Stimulated activated CD8-positive, alpha-beta memory T cell treated with anti-CD3 and anti-CD28 coated beads, Interleukin-4, amount 100 ng/mL, for 48 hours (primary cell): ENCODE data around the gene STT3A.
"Not testable (repeated sequence)": the region's sequence is repeated elsewhere in the genome, so short reads cannot be mapped to it uniquely, and the experiment has no call there.

Experiments used
- DNase-seq: peaks from one replicate; pipeline ENCODE4 v3.0.0-alpha.2; 2020

The STT3A gene

DNA sequence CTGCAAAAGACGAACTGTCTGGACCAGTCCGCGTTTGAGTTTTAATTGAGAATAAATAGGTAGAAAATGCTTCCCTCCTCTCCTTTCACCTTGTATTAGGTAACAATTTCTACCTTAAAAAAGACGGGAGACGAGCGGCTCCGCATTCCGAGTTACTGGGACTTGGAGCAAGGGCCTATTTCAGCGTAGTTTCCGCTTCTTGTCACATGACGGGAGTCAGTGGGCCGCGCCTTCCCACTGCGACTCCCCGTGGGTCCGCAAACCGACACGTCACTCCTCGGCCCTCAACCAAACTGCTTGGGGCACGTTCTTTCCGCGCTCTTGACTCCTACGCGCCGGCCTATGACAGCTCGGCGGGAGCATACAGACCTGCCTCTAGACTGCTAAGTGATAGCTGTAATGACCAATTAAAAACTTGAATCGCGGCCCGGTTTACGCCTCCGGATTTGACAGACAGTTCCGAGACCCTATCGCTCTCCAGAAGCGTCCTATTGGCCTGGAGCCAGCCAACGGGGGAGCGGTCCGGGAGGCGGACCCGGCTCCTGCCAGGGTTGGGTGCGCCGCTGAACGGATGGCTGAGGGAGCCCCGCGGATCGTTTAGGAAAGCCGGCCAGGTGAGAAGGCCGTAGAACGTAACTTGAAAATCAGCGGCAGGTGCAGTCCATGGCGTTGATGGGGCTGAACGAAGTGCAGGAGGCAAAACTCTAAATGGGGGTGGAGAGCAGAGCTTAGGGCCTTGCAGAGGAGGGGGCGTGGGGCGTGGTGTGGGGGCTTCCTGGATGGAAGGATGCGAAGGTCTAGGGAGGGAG is at the start of gene STT3A:
Gene STT3A, plus strand, starts transcription at position 548 of the 809 bp plus-strand sequence. CDS start 3,064 bp downstream, outside the sequence.
- DNase-seq: peak; percentile 98

DNA sequence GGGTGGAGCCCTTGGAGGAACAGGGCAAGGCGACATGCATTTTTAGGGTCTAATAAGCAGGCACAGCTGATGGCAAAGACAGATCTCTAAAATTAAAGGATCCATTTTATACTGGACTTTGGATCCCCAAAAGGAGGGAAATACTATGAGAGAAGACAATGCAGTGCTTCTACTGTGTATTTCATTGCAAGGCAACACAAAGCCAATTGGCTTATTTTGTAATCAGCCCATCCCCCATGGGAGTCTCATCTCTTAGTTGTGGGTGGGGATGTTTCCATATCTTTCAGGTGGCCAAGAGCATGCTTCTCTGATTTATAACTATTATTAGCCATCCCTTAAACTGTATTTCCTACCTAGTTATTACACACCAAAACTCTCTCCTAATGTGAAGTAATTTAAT is 41.9 kb upstream of the STT3A start:
- no peak for DNase-seq

DNA sequence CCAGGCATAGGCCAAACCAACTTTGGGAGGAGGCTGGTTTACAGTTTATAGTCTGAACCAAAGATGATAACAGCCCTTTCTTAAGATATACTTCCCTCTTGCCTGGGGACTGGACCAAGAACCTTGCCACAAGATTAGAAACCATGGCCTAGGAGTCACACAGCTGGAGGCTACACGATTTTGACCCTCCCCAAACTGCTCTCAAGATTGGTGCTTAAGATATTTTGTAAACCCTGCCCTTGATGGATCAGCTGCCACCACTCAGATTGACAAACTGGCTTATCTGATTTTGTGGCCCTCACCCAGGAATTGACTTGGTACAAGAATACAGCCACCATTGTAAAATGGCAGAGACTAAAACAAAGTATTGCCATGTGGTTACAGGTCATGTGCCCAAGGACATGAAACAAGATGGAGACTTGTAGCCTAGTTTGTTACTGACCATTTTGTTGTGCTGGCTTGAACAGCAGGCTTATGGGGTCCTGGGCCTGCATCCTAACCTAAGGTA is 40.8 kb upstream of the STT3A start:
- no peak for DNase-seq

DNA sequence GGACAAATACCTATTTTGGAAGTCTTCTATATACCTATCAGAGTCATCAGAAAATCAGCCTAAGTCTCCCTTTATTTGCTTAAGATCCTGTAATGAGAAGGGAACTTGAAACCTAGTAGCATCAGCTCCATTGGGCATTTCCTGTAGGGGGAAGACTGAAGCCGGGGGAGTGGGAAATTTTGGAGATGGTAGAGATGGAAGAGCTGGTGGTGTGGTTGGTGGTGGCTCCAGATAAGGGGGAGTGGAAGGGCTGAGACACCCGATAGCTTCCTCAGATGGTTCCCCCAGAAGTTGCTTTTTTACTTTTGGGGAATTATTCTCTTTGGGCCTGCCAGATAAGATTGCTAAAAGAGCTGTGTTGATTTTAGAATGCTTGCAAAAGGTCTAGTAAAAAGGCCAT is 39.7 kb upstream of the STT3A start:
- no peak for DNase-seq

DNA sequence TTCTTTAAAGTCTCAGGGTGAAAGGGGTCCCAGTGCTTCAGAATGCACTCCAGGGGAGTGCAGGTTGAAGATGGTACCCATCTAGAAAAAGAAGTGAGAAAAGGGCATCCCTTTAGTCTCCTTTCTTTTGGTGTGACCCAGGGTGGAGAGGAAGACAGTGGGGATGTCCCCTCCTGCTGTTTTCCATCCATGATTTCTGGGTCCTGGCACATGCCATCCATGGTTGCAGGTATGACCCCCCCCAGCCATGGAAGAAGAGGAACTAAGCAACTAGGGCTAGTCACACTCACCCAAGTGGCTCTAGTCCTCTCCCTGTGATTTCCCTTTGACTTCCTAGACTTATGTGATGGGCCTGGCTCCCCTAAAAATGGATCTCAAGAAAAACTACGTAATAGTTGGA is 39.3 kb upstream of the STT3A start:
- DNase-seq: no peak

DNA sequence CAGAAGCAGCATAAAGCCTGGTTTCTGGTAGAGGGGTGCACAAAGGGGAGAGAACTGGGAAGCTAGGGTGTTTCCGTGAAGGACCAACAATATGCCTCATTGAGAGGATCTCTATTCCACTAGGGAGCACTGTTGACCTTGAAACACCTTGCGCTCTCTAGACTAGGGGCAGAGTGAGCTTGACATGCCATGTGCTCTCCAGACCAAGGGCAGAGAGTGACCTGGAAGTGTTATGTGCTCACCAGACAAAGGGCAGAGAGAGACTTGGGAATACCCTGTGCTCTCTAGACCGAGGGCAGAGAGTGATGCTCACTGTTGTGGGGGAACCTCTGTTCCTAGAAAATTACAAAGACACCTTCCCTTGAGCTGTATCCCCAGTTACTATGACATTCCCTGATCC is 38.6 kb upstream of the STT3A start:
- no peak for DNase-seq

DNA sequence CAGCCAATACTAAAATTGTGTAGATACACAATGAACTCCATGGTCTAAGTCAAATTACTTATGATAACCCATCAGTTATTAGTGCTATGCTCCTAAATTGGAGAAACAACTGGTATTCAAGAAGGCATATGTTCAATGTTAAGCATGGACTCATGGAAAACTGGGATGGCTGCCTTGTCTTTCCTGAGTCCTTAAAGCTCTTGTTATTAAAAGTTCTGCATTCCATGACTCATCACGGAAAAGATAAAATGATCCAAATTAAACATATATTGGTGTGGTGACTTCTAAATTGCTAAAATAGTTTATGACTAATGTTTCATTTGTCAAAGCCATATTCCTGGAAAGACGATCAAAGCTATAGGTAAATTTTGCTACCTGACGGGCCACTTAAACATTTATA is 32.8 kb upstream of the STT3A start:
- DNase-seq: no peak

DNA sequence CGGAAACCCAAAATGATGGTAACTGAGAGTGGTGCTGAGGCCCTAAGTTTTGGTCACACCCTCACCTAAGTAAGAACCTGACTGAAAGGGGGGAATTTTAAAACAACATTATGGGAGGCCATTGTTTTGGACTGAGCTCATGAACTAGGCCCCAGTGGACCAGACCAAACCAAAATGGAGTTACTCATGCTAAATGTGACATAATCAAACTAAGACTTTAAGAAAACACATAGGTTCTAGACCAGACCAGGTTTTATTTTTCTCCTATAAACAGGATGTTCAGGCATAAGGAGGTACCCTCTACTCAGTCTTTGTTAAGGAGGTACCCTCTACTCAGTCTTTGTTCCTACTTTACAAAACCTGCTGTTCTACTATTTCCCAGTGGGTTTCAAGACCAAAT is 30.7 kb upstream of the STT3A start:
- DNase-seq: no peak

DNA sequence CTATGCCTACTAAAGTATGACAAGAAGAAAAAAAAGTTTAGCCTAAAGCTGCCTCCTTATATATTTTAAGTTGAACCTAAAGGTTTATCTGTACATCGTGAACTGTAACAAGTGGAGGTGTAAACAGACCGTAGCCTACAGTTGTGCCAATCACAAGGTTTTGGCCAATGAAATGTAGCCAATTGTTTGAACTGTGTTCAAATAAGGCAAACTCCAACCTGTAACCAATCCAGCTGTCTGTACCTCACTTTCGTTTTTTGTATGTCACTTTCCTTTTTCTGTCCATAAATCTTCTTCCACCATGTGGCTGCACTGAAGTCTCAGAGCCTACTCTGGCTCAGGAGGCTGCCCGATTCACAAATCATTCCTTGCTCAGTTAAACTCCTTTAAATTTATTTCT is 30.2 kb upstream of the STT3A start:
- DNase-seq: no peak

DNA sequence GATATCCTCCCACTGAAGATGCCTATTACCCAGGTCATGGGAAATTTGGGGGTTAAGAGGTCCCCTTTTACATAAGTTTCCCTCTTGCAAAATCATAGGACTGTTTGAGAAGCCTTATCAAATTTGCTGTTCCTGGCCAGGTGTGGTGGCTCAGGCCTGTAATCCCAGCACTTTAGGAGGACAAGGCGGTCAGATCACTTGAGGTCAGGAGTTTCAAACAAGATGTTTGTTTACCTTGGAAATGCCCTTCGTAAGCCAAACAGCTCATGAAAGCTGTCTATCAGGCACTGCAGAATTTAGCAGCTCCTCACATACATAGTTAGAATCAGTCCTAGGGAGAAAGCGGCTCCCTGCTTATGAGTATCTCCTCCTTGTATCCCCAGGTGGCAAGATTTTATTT is 28.3 kb upstream of the STT3A start:
- DNase-seq: no peak

DNA sequence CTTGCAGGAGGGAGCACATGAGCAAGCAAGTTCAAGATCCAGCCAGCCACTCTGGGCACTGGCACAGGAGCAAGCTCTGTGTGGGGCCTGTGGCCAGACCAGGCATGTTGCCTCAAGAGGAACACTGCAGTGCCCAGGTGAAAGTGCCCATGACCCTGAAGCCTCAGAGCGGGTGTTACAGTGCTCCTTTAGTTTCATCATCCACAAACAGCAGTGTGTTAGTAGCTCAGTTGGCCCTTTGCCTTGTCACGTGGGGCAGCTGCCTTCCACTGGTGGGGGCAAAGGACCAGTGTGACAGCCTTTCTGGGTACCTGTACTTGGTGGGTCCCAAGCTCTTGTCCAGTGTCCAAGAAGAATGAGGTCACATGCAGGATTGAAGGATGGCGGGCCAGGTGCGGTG is 26.4 kb upstream of the STT3A start:
- no peak for DNase-seq

DNA sequence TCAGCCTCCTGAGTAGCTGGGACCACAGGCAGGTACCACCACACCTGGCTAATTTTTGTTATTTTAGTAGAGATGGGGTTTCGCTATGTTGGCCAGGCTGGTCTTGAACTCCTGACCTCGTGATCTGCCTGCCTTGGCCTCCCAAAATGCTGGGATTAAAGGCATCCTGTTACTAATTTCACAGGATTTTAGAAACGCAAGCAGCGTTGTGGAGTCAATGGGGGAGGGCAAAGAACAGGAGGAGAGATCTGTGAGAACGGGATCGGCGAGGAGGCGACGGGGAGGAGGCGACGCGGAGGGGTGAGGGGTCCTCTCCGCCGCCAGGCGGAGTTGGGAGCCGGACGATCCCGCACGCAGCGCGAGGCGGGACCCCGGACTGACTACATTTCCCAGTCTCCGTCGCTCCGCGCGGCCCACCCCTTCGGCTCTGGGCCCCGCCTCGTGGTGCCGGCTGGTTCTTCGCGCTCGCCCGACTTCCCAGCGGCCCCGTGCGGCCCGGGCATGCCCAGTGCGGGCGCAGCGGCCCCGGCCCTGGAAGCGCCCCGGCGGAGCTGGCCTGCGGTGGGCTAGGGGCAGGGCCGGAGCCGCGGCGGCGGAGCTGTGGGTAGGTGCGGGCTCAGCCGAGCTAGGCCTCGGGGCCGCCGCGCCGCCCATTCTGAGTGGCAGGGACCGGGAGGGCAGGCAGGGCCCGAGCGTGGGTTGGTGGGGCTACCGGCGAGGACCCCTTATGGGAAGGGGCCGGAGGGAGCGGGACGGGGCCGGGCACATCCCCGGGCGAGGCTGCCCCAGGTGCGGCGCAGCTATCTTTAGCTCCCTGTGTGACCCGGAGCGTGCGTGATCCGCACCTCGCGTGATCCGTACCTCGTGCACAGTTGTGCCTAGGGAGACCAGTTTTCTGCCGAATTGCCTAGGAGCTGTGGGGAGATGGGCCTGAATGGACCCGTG is 23.4 kb upstream of the STT3A start, which contains the start of gene EI24:
Gene EI24, plus strand, starts transcription at position 508 of the 945 bp plus-strand sequence. CDS start 3,051 bp downstream, outside the sequence.
- DNase-seq: peak; percentile 91

DNA sequence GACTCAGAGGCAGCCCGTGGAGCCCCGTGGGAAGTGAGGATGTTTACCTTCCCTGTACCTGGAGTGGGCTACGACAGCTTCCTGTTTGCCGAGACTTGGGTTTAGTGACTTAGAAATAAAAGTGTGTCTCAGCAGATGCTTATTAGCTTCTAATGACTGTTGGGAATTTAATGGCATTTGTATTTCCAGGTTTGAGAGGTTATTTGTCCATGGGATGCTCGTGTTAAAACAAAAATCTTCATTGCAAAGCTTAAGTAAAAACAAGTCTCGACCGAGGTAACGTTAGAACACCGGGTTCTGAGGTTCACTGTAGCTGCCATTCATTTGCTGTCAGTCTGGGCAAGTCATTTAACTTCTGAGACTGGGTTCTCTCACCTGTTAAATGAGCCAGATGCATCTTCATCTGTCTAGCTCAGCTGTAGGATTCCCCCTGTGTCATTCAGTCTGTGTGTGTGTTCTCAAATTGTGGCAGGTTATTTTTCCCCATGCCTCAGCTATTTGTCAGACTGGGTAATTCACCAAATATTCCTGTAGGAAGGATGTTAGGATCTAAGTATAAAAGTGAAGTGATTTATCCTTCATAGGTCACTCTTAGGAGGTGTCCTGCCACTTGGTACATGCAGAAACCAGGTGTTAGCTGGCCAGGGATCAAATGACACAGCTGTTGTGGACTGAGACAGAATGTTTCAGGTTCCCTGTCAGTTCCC is 22.6 kb upstream of the STT3A start:
- no peak for DNase-seq

DNA sequence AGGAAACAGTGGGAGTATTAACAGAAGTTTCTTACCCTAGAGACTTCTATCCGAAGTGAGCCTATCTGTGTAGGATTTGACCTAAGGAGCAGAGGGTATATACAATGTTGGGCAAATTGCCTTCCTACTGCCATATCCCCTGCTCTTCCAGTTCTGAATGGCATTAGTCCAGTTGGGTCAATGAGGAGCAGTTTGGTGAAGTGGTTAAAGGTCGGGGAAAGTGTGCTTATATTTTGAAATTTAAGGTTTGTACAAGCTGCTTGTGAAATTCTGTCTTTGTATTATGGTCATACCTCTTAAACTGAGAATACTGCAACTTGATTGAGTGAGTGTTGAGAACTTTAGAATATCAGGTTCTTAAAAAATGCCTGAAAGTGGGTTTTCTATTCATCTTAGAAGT is 21.7 kb upstream of the STT3A start:
- no peak for DNase-seq

DNA sequence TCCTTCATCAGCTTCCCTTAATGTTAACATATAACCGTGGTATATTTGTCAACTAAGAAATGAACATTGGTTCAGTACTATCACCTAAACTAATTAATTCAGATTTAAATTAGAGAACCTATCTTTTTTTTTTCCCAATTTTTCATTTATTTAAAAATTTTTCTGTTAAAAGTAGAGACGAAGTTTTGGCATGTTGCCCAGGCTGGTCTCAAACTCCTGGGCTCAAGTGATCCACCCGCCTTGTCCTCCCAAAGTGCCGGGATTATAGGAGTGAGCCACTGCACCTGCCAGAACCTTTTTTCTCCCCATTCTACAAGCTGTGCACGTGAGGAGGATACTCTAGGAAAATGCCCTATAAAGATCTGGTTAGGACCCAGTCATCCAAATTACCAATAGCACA is 19.7 kb upstream of the STT3A start:
- no peak for DNase-seq

DNA sequence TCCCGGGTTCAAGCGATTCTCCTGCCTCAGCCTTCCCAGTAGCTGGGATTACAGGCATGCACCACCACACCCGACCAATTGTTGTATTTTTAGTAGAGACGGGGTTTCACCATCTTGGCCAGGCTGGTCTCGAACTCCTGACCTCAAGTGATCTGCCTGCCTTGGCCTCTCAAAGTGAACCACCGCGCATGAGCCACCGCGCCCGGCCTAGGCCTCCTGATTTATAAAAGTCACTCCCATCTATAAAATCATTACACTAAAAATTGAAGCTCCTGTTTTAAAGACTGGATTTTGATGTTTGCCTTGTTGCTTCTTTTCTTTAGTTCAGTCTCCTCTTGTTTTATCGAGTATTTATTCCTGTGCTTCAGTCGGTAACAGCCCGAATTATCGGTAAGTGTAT is 15.5 kb upstream of the STT3A start:
- DNase-seq: not testable (repeated sequence)

DNA sequence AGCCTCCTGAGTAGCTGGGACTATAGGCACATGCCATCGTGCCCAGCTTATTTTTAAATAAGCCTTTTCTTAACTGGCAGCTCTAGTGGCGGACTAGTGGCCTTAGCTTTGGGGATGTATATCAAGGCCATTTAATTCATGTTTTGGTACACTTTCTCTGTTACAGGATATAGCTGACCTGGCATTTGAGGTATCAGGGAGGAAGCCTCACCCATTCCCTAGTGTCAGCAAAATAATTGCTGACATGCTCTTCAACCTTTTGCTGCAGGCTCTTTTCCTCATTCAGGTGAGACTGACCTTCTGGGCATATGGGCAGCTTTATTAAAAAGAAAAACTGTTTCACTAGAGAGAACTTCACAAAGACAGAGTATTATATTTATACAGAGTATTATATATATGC is 13.9 kb upstream of the STT3A start:
- DNase-seq: no peak

DNA sequence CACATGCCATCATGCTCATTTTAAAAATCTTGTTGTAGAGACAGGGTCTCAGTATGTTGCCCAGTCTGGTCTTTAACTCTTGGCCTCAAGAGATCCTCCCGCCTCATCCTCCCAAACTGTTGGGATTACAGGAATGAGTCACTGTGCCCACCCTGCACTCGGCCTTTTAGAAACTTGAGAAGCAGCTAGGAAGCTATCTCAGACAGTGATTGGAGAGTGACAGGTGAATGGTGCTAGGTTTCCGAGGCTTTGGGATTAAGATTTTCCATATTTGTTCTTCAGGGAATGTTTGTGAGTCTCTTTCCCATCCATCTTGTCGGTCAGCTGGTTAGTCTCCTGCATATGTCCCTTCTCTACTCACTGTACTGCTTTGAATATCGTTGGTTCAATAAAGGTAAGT is 12.8 kb upstream of the STT3A start:
- DNase-seq: no peak

DNA sequence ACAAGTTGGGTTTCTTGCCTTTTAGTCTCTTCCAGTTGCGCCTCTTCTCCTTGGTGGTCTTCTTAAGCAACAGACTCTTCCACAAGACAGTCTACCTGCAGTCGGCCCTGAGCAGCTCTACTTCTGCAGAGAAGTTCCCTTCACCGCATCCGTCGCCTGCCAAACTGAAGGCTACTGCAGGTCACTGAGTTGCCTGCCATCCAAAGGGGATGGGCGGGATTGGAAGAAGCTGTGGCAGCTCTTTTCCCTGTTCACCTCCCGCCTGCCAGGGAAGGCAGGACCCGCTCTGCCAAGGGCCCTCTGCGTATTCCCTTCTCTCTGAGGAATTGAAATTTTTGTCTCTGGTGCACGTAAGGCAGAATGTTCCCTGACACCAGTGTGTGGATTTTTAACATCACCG is 9.2 kb upstream of the STT3A start:
- no peak for DNase-seq

DNA sequence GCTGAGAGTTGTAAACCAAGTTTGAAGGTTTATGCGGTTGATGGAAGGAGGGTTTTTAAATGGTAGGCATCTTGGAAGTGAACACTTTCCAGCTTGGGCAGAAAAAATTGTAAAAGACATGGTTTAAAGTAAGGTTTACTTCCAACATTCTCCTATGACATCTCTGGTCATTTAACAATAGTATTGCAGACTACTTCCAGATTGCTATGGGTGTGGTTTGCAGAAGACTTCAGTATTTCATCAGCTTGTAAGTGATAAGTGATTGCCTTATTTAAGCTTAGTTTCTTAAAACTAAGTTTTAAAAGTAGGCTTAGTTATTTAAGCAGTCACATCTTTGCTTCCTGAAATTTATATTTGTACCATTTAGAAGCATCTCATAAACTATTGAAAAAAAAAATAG is 7.2 kb upstream of the STT3A start:
- no peak for DNase-seq

DNA sequence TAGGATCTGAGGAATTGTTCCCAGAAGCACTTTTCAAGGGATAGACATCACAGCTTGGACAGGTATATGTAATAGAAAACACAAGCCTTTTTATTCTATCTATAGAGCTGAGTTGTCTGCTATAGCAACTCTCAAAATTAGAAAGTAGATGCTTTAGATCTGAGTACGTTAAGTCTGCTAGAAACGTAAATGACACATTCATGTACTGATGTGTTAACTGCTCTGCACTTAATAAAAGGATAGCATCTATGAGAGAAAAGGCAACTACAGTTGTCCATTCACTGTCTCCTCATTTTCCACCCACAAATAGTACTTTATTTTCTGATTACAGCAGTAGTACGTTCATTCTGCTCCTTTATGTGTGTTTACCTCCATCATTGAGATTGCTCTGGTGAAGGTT is 6.0 kb upstream of the STT3A start:
- no peak for DNase-seq

DNA sequence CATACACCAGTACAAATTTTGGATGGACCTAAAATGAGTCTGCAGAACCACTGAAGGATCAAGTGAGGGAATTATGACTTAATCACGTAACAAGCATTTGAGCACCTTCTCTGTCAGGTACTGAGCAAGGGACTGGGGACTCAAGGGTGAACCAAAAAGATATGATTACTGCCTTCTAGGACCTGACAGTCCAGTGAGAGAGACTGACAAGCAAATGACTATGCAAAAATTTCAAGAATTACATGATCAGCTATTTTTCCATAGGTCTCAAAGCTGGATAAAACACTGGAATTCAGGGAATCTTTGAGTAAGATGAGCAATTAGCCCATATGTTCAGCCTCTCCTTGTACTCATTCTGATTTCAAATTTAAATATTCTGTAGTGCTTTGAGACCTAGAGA is 5.2 kb upstream of the STT3A start:
- DNase-seq: no peak

DNA sequence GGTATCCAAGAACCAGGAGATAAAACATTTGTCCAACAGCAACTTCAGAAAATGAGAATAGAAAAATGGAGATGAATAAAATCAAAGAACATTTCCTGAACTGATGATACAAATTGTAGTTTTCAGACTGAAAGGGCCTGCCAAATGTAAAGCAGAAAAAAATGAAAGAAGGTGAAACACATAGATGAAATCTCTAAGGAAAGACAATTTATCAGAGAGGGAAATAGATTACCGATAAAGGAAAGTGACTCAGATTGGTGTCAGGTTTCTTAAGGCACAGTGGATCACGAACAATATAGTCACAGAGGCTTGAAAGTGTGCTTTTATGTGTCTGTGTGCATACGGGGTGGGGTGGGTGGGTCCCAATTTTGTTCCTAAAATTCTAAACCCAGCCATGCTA is 4.1 kb upstream of the STT3A start:
- no peak for DNase-seq
